NCI-H1436 (cell line): ENCODE measurements around the gene RRP7A.
"Not testable (repeated sequence)": the region's sequence is repeated elsewhere in the genome, so short reads cannot be mapped to it uniquely, and the experiment has no call there.

ENCODE experiments used
- DNase-seq: peaks from one replicate; lab custom pipeline; 2025; lab: John Stamatoyannopoulos, UW

Gene RRP7A

DNA sequence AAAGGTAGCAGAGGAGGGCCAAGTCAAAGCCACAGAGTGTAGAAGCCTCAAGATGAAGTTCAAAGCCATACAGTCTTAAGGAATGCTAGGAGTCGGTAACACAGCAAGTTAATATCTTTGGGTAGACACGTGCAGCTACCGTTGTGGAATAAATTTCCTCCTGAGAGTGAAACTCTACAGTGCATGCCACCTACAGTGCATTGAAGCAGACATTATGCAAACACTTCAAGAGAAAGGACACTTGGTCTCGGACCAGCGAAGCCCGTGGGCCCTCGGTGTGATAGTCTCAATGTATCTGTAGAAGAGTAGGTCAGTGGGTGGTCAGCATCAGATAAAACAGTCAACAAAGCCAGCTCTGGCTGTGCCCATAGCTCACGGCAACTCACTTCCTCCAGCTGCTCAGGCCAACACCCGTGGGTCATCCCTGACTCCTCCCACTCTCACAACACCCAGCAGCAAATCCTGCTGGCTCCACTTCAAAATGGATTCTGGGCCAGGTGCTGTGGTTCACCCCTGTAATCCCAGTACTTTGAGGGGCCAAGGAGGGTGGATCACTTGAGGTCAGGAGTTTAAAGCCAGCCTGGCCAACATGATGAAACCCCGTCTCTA lies 24.0 kb downstream of the RRP7A start:
- not testable (repeated sequence) for DNase-seq

DNA sequence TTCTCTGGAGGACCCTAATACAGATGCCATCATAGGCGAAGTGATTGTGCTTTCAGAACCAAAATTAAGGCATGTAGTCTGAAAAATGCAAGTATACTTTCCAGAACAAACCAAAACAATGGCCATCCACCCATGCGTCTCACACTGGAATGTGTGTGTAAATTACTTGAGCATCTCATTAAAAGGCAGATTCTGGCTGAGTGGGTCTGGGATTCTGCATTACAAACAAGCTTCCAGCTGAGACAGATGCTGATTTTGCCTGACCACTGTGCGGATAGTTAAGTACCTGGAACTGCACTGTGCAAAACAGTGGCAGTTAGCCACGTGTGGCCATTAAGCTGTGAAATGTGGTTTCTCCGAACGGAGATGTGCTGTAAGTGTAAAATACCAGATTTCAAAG lies 26.2 kb downstream of the RRP7A start:
- DNase-seq, result no peak

DNA sequence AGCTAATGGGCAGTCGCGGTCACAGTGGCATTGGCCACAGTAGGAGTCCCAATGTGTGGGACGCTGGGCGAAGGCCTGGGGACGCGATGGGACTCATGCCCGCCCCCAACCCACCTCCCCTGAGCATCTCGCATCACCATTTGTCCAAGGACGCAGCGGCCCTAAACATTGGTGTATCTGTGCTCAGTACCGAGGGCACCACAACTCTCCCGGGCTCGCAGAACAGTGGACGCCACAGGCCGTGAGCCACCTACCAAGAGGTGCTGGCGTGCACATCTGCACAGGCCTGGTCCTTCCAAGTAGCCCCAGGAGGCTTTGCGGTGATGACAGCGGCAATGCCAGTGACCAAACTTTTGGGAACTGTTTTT lies 27.3 kb downstream of the RRP7A start:
- DNase-seq, result no peak

DNA sequence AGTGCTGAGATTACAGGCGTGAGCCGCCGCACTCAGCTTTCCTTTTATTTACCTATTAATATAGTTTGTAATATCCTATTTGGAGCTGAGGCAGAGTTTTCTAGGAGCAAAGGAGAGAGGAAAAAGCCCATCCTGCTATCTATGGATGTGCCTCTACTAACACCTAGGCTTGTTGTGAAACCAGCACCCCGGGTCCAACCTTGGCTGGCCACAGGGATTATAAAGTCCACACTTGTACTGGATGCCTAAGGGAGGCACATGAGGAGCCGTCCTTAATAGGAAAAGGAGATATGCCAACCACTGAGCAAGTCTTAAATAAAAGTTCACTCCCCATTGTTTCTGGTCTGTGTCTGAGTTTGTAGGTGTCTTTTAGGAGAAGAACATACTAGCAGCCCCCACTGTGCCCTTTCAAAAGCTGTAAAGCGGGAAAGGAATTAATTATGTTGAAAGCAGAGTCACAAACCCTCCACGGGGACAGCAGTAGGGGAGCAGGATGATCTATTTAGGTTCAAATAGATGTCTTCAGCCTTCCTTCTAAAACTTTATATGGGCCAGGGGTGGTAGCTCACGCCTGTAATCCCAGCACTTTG lies 29.3 kb downstream of the RRP7A start:
- DNase-seq, result no peak

DNA sequence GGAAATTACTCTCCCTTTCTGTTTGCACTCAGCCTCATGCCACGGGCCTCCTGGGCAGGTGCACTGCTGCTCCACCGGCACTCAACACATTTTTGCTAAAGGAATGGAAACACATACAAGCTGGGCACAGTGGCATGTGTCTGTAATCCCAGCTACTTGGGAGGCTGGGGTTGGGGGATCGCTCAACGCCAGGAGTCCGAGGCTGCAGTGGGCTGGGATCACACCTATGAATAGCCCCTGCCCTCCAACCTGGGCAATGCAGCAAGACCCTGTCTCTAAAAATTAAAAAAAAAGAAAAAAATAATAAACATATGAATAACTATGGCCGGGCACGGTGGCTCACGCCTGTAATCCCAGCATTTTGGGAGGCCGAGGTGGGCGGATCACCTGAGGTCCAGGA lies 30.6 kb downstream of the RRP7A start:
- DNase-seq, result no peak

DNA sequence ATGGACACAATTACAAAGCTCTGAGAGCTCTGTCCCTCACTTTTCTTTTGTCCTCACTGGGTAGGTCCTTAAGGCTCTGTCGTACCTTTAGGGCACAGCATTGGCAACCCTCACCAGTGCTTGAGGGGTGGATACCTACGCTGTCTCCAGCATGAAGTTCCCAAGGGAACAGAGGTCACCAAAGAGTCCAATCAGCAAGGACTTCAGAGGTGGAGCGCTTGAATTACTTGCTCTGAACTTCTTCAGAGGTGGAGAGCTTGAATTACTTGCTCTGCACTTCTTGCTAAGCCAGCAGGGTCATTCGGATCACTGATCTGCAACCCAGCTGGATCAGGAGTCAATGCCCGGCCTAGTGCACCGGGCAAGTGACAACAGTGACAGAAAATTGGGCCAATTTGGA lies 35.1 kb downstream of the RRP7A start:
- no peak for DNase-seq

DNA sequence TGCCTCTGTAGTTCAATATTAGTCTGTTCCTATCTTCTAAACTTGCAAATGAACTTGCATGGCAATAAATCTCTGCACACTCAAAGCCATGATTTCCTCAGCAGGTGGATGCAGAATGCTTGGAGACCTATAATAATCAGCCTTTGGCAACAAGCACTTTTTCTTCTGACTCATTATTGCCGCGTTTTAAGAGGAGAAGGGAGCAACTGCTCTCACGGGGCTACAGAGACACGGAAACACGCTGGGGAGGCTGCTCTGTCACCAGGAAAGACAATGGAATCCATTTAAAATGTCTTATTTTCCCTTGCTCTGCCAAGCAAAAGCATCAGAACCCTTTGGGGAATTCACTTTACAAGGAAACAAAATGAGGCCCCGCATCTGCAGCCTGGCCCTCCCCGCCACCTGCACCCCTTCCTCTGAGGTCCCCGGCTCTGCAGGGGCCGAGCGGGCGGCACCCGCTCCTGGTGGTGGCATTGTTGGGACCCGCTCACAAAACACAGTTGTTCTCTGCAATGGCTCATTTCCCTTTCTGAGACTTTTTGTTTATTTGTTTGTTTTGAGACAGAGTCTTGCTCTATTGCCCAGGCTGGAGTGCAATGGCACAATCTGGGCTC lies 35.9 kb downstream of the RRP7A start:
- not testable (repeated sequence) for DNase-seq

DNA sequence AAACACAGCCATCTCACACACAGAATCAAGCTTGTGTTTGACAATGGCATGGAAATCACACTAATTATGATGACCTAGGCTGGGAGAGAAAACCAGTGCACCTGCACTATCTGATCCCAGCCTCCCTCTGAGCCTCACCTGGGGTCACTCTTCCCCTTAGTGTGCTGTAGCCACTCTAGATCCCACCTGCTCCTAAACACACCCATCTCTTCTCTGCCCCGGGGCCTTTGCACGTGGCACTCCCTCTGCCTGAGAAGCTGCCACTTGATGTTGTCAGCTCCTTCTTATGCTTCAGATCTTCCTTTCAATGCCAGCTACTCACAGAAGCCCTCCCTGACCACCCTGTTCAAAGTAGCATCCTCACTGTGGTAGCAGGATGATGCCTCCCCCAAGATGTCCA lies 44.5 kb downstream of the RRP7A start:
- DNase-seq, result no peak

DNA sequence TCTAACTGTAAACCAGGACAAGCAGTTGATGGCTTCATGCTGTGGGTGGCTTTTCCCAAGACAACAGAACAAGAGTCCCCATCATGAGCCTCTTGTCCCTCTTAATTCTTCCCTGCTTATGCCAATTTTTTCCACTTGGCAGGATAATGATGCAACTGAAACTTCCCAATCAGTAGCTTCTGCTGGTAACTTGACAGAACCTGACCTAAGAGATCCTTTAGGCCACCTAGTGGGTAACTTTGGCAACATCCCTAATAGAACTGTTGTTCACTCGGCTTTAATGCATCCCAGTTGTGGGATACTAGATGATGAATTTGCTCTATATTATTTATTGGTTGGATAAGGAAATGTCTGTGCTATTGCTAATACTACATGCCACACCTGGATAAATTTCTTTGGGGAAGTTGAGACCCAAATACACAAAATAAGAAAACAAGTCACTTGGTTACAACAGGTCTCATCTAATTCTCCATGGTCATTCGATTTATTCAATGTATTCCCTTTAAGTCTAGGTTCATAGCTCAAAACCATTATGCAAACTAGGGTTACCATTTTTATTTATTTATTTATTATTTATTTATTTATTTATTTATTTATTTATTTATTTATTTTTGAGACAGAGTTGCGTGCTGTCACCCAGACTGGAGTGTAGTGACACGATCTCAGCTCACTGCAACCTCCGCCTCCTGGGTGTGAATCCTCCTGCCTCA lies 46.0 kb downstream of the RRP7A start:
- peak; percentile 49 for DNase-seq

DNA sequence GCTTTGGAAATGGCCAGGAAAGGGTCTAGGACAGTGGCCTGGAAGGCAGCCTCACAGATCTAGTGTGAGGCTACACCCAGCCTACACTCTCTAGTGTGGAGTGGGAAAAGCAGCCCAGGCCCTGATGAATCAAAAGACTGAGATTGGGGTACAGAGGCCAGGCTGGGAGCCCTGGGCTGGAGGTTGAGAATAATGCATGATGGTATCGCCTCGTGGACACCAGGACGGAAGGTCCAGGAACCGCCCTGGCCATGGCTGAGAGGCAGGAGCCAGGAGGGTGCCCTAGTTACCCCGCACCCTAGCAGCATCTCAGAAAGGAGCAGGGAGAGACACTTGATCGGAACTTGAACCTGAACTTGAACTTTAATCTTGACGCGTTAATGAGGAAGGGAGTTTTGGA lies 46.9 kb downstream of the RRP7A start:
- no peak for DNase-seq

DNA sequence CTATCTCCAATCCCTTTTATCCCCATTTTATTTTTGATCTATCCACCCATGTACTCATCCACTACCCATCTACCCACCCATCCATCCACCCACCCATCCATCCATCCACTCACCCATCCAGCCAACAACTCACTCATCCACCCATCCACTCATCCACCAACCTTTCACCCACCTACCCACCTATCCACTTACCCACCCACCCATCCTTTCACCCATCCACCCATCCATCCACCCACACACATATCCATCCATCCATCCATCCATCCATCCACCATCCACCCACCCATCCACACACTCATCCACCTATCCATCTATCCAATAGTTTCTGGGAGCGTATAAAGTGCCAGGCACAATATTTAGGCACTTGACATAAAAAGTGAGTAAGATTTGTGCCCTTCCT lies 48.2 kb downstream of the RRP7A start:
- no peak for DNase-seq

DNA sequence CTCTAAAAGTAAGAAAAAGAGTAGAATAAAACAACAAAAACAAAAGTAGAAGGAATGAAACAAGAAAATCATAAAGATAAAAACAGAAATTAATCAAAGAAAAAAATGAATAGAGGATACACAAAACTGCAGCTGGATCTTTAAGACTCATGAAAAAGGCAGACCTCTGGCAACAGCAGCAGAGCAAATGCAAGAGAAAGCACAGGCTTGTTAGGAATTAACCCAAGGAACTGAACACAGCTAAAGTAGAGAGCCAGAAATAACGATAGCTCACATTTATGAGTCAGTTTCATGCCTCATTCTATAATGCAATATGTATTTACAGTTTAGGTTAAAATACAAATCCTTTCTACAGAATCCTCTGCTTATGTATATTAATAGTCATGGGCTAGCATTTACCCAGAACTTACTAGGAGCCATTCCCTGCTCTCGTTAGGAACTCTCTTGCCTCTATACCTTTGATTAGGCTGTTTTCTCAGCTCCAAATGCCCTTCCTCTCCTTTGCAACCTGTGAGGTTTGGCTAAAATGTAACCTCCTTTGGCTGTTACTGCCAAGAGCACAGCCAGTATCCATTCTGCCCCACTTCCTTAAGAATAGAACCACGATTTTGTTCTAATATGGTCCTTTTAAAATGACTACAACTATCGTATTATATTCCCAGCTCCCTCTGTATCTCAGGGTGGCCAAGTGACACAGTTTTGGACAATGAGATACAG lies 49.1 kb downstream of the RRP7A start:
- DNase-seq, result no peak

DNA sequence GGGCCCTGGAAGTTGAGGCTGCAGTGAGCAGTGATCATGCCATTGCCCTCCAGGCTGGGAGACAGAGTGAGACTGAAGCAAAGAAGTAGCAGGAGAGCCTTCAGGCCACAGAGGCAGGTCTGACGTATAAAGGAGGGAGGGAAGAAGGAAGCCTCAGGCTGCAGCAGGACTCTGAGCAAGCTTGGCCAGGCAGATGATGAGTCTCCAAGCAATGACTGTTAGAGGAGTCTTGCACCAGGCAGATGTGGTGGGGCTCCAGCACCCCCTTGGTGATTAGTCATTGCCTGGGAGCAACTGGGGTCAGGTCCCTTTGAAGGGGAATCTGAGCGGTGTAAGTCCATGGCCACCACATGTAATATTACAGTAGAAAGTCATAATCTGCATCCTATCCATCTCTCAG lies 50.8 kb downstream of the RRP7A start:
- DNase-seq, result no peak

DNA sequence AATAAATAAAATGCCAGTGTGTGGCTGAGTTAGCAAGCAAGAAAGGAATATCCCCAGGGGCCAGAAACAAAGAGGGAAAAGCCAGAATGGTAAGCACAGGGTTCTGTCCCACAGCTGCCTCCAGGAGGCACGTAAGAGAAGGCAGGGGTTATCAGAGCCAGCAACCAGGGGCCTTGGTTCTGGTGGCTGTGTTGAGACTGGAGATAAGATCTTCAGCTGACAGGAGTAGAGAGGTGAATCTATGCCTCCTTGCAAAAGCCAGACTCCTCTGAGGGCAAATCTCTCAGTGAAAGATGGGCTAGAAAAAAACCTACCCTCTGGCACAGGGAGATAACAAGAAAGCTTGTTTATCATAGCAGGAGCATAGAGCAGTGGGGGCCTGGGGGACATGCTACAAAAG lies 57.6 kb downstream of the RRP7A start:
- DNase-seq, result peak; percentile 67

DNA sequence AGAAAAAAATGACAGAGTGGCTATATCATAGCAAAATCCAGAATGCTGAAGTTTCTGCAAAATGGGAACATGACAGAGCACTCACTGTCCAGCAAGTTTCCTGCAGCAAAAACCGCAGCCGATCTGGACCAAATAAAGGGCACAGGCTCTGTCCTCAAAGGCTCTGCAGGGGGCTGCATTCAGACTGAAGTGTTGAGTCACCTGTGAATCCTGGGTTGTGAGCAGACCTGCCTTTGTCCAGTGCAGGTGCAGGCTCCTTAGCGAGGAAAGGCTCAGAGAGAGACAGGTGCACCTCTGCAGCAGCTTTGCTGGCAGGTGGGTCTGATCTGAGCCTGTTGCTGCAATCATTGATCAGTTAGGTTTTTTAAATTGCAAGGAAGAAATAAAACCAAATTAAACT lies 58.1 kb downstream of the RRP7A start:
- DNase-seq, result peak; percentile 56
